Measurements from ENCODE around the gene HEATR5A. TPM values are rescaled to one million over a fixed set of nuclear protein-coding genes. Genes with fewer than 3 reads are reported as not detected.
"Not testable (repeated sequence)": the region's sequence is repeated elsewhere in the genome, so short reads cannot be mapped to it uniquely, and the experiment has no call there.

Gene HEATR5A
- total and polyA plus RNA-seq, 9 donors = 9.5 to 26.0 (median 13.2) TPM

- Histone ChIP-seq H3K4me1 (ENCODE audit: control insufficient read depth, insufficient read depth, low read length) (no peaks in the 10 kb centered on the region), H3K4me3 (ENCODE audit: low read length) (no peak overlapping the region), H3K27me3 (ENCODE audit: control insufficient read depth, insufficient read depth, low read length) (no peaks in the 10 kb centered on the region), H3K36me3 (ENCODE audit: control insufficient read depth, insufficient read depth, low read length) (peaks cover 15% of the 10 kb centered on the region), H3K27ac (ENCODE audit: low read length) (no peak overlapping the region), H3K9me3 (replicated peaks; ENCODE audit: control insufficient read depth, low read depth, low read length) (no peaks in the 10 kb centered on the region)
- WGBS (ENCODE audit: insufficient coverage) = 100% methylated on average over 2 of the region's 5 CpGs
- no peak for DNase-seq
These were observed 56.8 kb downstream of the HEATR5A start for GRCh38 chr14:31363331-31364073.

- Histone ChIP-seq H3K9me3 (replicated peaks; ENCODE audit: control insufficient read depth, low read depth, low read length) (no peaks in the 10 kb centered on the region), H3K4me3 (ENCODE audit: low read length) (no peak overlapping the region), H3K27ac (ENCODE audit: low read length) (no peak overlapping the region), H3K4me1 (ENCODE audit: control insufficient read depth, insufficient read depth, low read length) (no peaks in the 10 kb centered on the region), H3K27me3 (ENCODE audit: control insufficient read depth, insufficient read depth, low read length) (no peaks in the 10 kb centered on the region), H3K36me3 (ENCODE audit: control insufficient read depth, insufficient read depth, low read length) (peaks cover 16% of the 10 kb centered on the region)
- WGBS (ENCODE audit: insufficient coverage) = 100% methylated on average over 2 of the region's 4 CpGs
- no peak for DNase-seq
These were observed 57.6 kb downstream of the HEATR5A start for GRCh38 chr14:31362746-31363145.

- H3K36me3 ChIP-seq (ENCODE audit: control insufficient read depth, insufficient read depth, low read length) = peaks cover 17% of the 10 kb centered on the region
- H3K27me3 ChIP-seq (ENCODE audit: control insufficient read depth, insufficient read depth, low read length); H3K27ac ChIP-seq (ENCODE audit: low read length); DNase-seq; H3K4me1 ChIP-seq (ENCODE audit: control insufficient read depth, insufficient read depth, low read length); H3K9me3 ChIP-seq (replicated peaks; ENCODE audit: control insufficient read depth, low read depth, low read length); H3K4me3 ChIP-seq (ENCODE audit: low read length): not testable (repeated sequence)
- WGBS (ENCODE audit: insufficient coverage) = no CpG with 5 or more reads among the region's 4 CpGs
These were observed 58.6 kb downstream of the HEATR5A start for GRCh38 chr14:31361761-31362160.

GRCh38 chr14:31360919-31361662 lies 59.3 kb downstream of the HEATR5A start:
- no peak overlapping the region for H3K4me3 ChIP-seq (ENCODE audit: low read length)
- H3K36me3 ChIP-seq (ENCODE audit: control insufficient read depth, insufficient read depth, low read length) = peaks cover 17% of the 10 kb centered on the region
- WGBS (ENCODE audit: insufficient coverage) = no CpG with 5 or more reads among the region's 3 CpGs
- DNase-seq = no peak
- no peaks in the 10 kb centered on the region for H3K27me3 ChIP-seq (ENCODE audit: control insufficient read depth, insufficient read depth, low read length)
- no peak overlapping the region for H3K27ac ChIP-seq (ENCODE audit: low read length)
- no peaks in the 10 kb centered on the region for H3K9me3 ChIP-seq (replicated peaks; ENCODE audit: control insufficient read depth, low read depth, low read length)
- H3K4me1 ChIP-seq (ENCODE audit: control insufficient read depth, insufficient read depth, low read length) = no peaks in the 10 kb centered on the region

GRCh38 chr14:31357279-31357678 lies 63.1 kb downstream of the HEATR5A start:
- WGBS (ENCODE audit: insufficient coverage) = no CpG with 5 or more reads among the region's 3 CpGs
- no peaks in the 10 kb centered on the region for H3K27me3 ChIP-seq (ENCODE audit: control insufficient read depth, insufficient read depth, low read length)
- no peak overlapping the region for H3K27ac ChIP-seq (ENCODE audit: low read length)
- no peak overlapping the region for H3K4me3 ChIP-seq (ENCODE audit: low read length)
- no peaks in the 10 kb centered on the region for H3K4me1 ChIP-seq (ENCODE audit: control insufficient read depth, insufficient read depth, low read length)
- H3K36me3 ChIP-seq (ENCODE audit: control insufficient read depth, insufficient read depth, low read length) = peaks cover 14% of the 10 kb centered on the region
- no peaks in the 10 kb centered on the region for H3K9me3 ChIP-seq (replicated peaks; ENCODE audit: control insufficient read depth, low read depth, low read length)
- DNase-seq = no peak

GRCh38 chr14:31346097-31346496 lies 74.3 kb downstream of the HEATR5A start:
- no peaks in the 10 kb centered on the region for H3K4me1 ChIP-seq (ENCODE audit: control insufficient read depth, insufficient read depth, low read length)
- peaks cover 26% of the 10 kb centered on the region for H3K36me3 ChIP-seq (ENCODE audit: control insufficient read depth, insufficient read depth, low read length)

GRCh38 chr14:31341280-31341679 lies 79.1 kb downstream of the HEATR5A start:
- no peaks in the 10 kb centered on the region for H3K9me3 ChIP-seq (replicated peaks; ENCODE audit: control insufficient read depth, low read depth, low read length)
- H3K36me3 ChIP-seq (ENCODE audit: control insufficient read depth, insufficient read depth, low read length) = peaks cover 18% of the 10 kb centered on the region
- 100% methylated on average over 1 of the region's 3 CpGs for WGBS (ENCODE audit: insufficient coverage)
- no peak overlapping the region for H3K27ac ChIP-seq (ENCODE audit: low read length)
- DNase-seq = no peak
- no peak overlapping the region for H3K4me3 ChIP-seq (ENCODE audit: low read length)
- no peaks in the 10 kb centered on the region for H3K27me3 ChIP-seq (ENCODE audit: control insufficient read depth, insufficient read depth, low read length)
- no peaks in the 10 kb centered on the region for H3K4me1 ChIP-seq (ENCODE audit: control insufficient read depth, insufficient read depth, low read length)

More at GRCh38 chr14:31346097-31346496, 74.3 kb downstream of the HEATR5A start:
- Histone ChIP-seq H3K4me3 (ENCODE audit: low read length) (no peak overlapping the region), H3K27me3 (ENCODE audit: control insufficient read depth, insufficient read depth, low read length) (no peaks in the 10 kb centered on the region), H3K27ac (ENCODE audit: low read length) (no peak overlapping the region), H3K9me3 (replicated peaks; ENCODE audit: control insufficient read depth, low read depth, low read length) (no peaks in the 10 kb centered on the region)
- no peak for DNase-seq
- WGBS (ENCODE audit: insufficient coverage) = 70% methylated on average over 2 of the region's 2 CpGs

GRCh38 chr14:31340297-31341063 lies 79.9 kb downstream of the HEATR5A start:
- DNase-seq = no peak
- H3K4me1 ChIP-seq (ENCODE audit: control insufficient read depth, insufficient read depth, low read length) = no peaks in the 10 kb centered on the region
- H3K27me3 ChIP-seq (ENCODE audit: control insufficient read depth, insufficient read depth, low read length) = no peaks in the 10 kb centered on the region
- H3K36me3 ChIP-seq (ENCODE audit: control insufficient read depth, insufficient read depth, low read length) = peaks cover 15% of the 10 kb centered on the region
- WGBS (ENCODE audit: insufficient coverage) = no CpG with 5 or more reads among the region's 5 CpGs
- no peak overlapping the region for H3K4me3 ChIP-seq (ENCODE audit: low read length)
- H3K27ac ChIP-seq (ENCODE audit: low read length) = no peak overlapping the region
- no peaks in the 10 kb centered on the region for H3K9me3 ChIP-seq (replicated peaks; ENCODE audit: control insufficient read depth, low read depth, low read length)

- no peak overlapping the region for H3K27ac ChIP-seq (ENCODE audit: low read length)
These were observed 80.6 kb downstream of the HEATR5A start for GRCh38 chr14:31339743-31340142.

GRCh38 chr14:31337331-31337730 lies 83.0 kb downstream of the HEATR5A start:
- no peaks in the 10 kb centered on the region for H3K27me3 ChIP-seq (ENCODE audit: control insufficient read depth, insufficient read depth, low read length)
- no peak overlapping the region for H3K27ac ChIP-seq (ENCODE audit: low read length)
- no peak for DNase-seq
- H3K36me3 ChIP-seq (ENCODE audit: control insufficient read depth, insufficient read depth, low read length) = peaks cover 12% of the 10 kb centered on the region
- H3K9me3 ChIP-seq (replicated peaks; ENCODE audit: control insufficient read depth, low read depth, low read length) = peaks cover 3% of the 10 kb centered on the region
- 85% methylated on average over 2 of the region's 2 CpGs for WGBS (ENCODE audit: insufficient coverage)
- H3K4me3 ChIP-seq (ENCODE audit: low read length) = no peak overlapping the region
- no peaks in the 10 kb centered on the region for H3K4me1 ChIP-seq (ENCODE audit: control insufficient read depth, insufficient read depth, low read length)

More at GRCh38 chr14:31339743-31340142, 80.6 kb downstream of the HEATR5A start:
- Histone ChIP-seq H3K9me3 (replicated peaks; ENCODE audit: control insufficient read depth, low read depth, low read length) (no peaks in the 10 kb centered on the region), H3K4me3 (ENCODE audit: low read length) (no peak overlapping the region), H3K36me3 (ENCODE audit: control insufficient read depth, insufficient read depth, low read length) (peaks cover 15% of the 10 kb centered on the region), H3K4me1 (ENCODE audit: control insufficient read depth, insufficient read depth, low read length) (no peaks in the 10 kb centered on the region), H3K27me3 (ENCODE audit: control insufficient read depth, insufficient read depth, low read length) (no peaks in the 10 kb centered on the region)
- no peak for DNase-seq
